Lower lobe of right lung (tissue), 2 donors: ENCODE measurements around the gene ADGRB3. TPM values are rescaled to one million over a fixed set of nuclear protein-coding genes. Genes with fewer than 3 reads are reported as not detected.

Source experiments
- ATAC-seq, 2 donors: fragments of 200-7000 bp; cut with Tn5 transposase; one replicate each; pipeline ENCODE4 v1.9.1; 2020 to 2022; ENCODE audit warnings: mild to moderate bottlenecking in 2 of 2, moderate library complexity in 2 of 2
- DNase-seq: peaks from one replicate; pipeline ENCODE4 v3.0.0-alpha.2; 2020
- H3K27ac ChIP-seq: fragments of 200-600 bp; one replicate; pipeline ENCODE4 v1.8.0; 2022
- H3K27me3 ChIP-seq: fragments of 200-600 bp; one replicate; pipeline ENCODE4 v1.8.0; 2022; ENCODE audit warnings: low read depth
- H3K36me3 ChIP-seq: fragments of 200-600 bp; one replicate; pipeline ENCODE4 v1.8.0; 2022; ENCODE audit warnings: mild to moderate bottlenecking
- H3K4me1 ChIP-seq: fragments of 200-600 bp; one replicate; pipeline ENCODE4 v1.8.0; 2022
- H3K4me3 ChIP-seq: fragments of 200-600 bp; one replicate; pipeline ENCODE4 v1.8.0; 2022; ENCODE audit warnings: mild to moderate bottlenecking
- H3K9me3 ChIP-seq: fragments of 200-600 bp; one replicate; pipeline ENCODE4 v1.8.0; 2022
- intact Hi-C: fragments of 100-400 bp; cut with DNase I; formaldehyde crosslinking; loops from one replicate; pipeline ENCODE4 v1.11.0; 2022
- total RNA-seq: library from RNA; stranded (reverse); fragmentation: NEBNext Ultra II Directional; extraction: Animal tissue kit (Norgen Biotek cat#: 25700); gene quantifications from one replicate; pipeline ENCODE4 v1.2.1, GENCODE V29; 2021
- TF ChIP-seq, protein P1 (sequence below): fragments of 200-600 bp; IDR thresholded peaks from one replicate; pipeline ENCODE4 v1.8.0; 2022; ENCODE audit warnings: antibody characterized with exemption, mild to moderate bottlenecking
- donor health status: DM: no; HTN: yes; CAD: no; lungs with severe emphysema.

Gene ADGRB3
- total RNA-seq, 1 donor from 2014 or later, result 2.3 TPM

GRCh38 chr6:68710916-68711315 is 75.8 kb downstream of the ADGRB3 start:
- TF ChIP-seq, protein P1, sequence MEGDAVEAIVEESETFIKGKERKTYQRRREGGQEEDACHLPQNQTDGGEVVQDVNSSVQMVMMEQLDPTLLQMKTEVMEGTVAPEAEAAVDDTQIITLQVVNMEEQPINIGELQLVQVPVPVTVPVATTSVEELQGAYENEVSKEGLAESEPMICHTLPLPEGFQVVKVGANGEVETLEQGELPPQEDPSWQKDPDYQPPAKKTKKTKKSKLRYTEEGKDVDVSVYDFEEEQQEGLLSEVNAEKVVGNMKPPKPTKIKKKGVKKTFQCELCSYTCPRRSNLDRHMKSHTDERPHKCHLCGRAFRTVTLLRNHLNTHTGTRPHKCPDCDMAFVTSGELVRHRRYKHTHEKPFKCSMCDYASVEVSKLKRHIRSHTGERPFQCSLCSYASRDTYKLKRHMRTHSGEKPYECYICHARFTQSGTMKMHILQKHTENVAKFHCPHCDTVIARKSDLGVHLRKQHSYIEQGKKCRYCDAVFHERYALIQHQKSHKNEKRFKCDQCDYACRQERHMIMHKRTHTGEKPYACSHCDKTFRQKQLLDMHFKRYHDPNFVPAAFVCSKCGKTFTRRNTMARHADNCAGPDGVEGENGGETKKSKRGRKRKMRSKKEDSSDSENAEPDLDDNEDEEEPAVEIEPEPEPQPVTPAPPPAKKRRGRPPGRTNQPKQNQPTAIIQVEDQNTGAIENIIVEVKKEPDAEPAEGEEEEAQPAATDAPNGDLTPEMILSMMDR, result no peak
- Histone ChIP-seq H3K9me3 (no peaks in the 10 kb centered on the region), H3K4me1 (no peaks in the 10 kb centered on the region), H3K36me3 (no peaks in the 10 kb centered on the region), H3K27me3 (no peaks in the 10 kb centered on the region), H3K4me3 (no peak overlapping the region), H3K27ac (no peak overlapping the region)
- intact Hi-C loops, result no loop called here
- DNase-seq, result no peak
- no peak for ATAC-seq

GRCh38 chr6:68711386-68712000 is 76.4 kb downstream of the ADGRB3 start:
- no peak overlapping the region for H3K4me3 ChIP-seq
- no peaks in the 10 kb centered on the region for H3K9me3 ChIP-seq
- no peaks in the 10 kb centered on the region for H3K36me3 ChIP-seq
- intact Hi-C loops, result no loop called here
- DNase-seq (no peak), ATAC-seq (no peak)
- TF ChIP-seq, protein P1, result no peak
- no peaks in the 10 kb centered on the region for H3K4me1 ChIP-seq
- H3K27ac ChIP-seq, result no peak overlapping the region
- no peaks in the 10 kb centered on the region for H3K27me3 ChIP-seq

- Histone ChIP-seq H3K4me3 (no peak overlapping the region), H3K36me3 (no peaks in the 10 kb centered on the region), H3K9me3 (no peaks in the 10 kb centered on the region), H3K27ac (no peak overlapping the region), H3K27me3 (no peaks in the 10 kb centered on the region), H3K4me1 (no peaks in the 10 kb centered on the region)
- TF ChIP-seq, protein P1, result no peak
- DNase-seq (no peak), ATAC-seq (no peak)
- intact Hi-C loops, result no loop called here
These were observed 81.5 kb downstream of the ADGRB3 start for GRCh38 chr6:68716620-68717019.

DNA sequence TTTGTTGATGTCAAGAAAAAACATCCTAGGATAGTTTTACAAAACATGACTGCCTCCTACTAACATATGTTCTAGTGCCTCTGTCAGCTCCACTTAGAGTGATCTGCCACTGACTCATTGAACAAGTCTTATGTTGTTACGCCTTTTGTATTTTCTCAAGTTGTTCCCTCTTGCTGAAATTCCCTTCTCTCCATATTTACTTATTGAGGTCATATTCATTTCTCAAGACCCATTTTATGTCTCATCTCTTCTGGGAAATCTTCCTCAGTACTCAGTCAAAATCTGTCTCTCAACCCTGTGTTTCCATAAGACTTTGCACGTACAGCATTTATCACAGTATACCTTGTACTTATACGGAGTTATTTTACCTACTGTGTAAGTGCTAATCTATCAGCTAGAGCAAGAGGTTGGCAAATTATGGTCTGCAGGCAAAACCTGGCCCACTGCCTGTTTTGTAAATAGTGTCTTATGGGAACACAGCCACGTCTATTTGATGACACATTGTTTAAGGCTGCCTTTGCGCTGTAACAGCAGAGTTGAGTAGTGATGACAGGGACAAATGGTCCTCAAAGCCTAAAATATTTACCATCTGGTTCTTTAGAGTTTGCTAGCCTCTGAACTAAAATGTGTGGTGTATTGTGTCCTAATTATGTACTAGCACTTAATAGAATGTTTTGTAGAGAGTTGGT is 83.4 kb downstream of the ADGRB3 start:
- no peak overlapping the region for H3K4me3 ChIP-seq
- H3K9me3 ChIP-seq, result no peaks in the 10 kb centered on the region
- TF ChIP-seq, protein P1, result no peak
- H3K27ac ChIP-seq, result no peak overlapping the region
- H3K27me3 ChIP-seq, result no peaks in the 10 kb centered on the region
- H3K4me1 ChIP-seq, result no peaks in the 10 kb centered on the region
- intact Hi-C loops, result no loop called here
- ATAC-seq (no peak), DNase-seq (no peak)
- no peaks in the 10 kb centered on the region for H3K36me3 ChIP-seq

GRCh38 chr6:68719761-68720160 is 84.7 kb downstream of the ADGRB3 start:
- H3K4me3 ChIP-seq, result no peak overlapping the region
- H3K27ac ChIP-seq, result no peak overlapping the region
- no peaks in the 10 kb centered on the region for H3K9me3 ChIP-seq
- H3K36me3 ChIP-seq, result no peaks in the 10 kb centered on the region
- DNase-seq, result no peak
- no peak for ATAC-seq
- H3K27me3 ChIP-seq, result no peaks in the 10 kb centered on the region
- intact Hi-C loops, result no loop called here
- TF ChIP-seq, protein P1, result no peak
- H3K4me1 ChIP-seq, result no peaks in the 10 kb centered on the region
